SK-N-MC (cell line): ENCODE measurements around the gene ZDHHC24.
A peak's percentile ranks its signal among the peaks of the same experiment; 100 is the strongest.

Experiments
- DNase-seq: peaks from one replicate; pipeline ENCODE4 v3.0.0-alpha.2; 2011; ENCODE audit warnings: low read depth, low spot score
- H3K27ac ChIP-seq: fragments of 200-600 bp; sonication (generic); 2 replicates; pipeline ENCODE4 v1.5.1; 2016; ENCODE audit warnings: mixed run types
- H3K36me3 ChIP-seq: fragments of 200-600 bp; sonication (generic); 2 replicates; pipeline ENCODE4 v1.6.1; 2017; ENCODE audit warnings: antibody characterized with exemption, low read length, mixed read lengths; ENCODE audit not compliant: insufficient read depth
- H3K4me3 ChIP-seq: fragments of 200-600 bp; sonication (generic); 2 replicates; pipeline ENCODE4 v1.5.1; 2016
- H3K9ac ChIP-seq: fragments of 200-600 bp; sonication (generic); 2 replicates; pipeline ENCODE4 v1.8.0; 2017; ENCODE audit warnings: mixed run types, mixed read lengths; ENCODE audit not compliant: insufficient read length
- H3K9me3 ChIP-seq: fragments of 200-600 bp; sonication (generic); 2 replicates; pipeline ENCODE4 v1.6.1; 2017; ENCODE audit warnings: low read depth, mild to moderate bottlenecking, antibody characterized with exemption, low read length, moderate library complexity, mixed read lengths
- EZH2 ChIP-seq: fragments of 200-600 bp; sonication (generic); IDR thresholded peaks from one replicate; pipeline ENCODE4 v1.6.1; 2017; ENCODE audit warnings: antibody characterized with exemption
- FOXP2 ChIP-seq: optimal IDR thresholded peaks from 2 replicates; pipeline ENCODE3; 2011; ENCODE audit warnings: mild to moderate bottlenecking, moderate library complexity; ENCODE audit not compliant: insufficient read depth; ENCODE audit errors: extremely low read length, control extremely low read depth
- POLR2AphosphoS5 ChIP-seq: IDR thresholded peaks from 2 replicates; pipeline ENCODE4 v1.6.1; 2012; ENCODE audit warnings: mild to moderate bottlenecking, low read depth, low read length, borderline replicate concordance

ZDHHC24 gene

DNA sequence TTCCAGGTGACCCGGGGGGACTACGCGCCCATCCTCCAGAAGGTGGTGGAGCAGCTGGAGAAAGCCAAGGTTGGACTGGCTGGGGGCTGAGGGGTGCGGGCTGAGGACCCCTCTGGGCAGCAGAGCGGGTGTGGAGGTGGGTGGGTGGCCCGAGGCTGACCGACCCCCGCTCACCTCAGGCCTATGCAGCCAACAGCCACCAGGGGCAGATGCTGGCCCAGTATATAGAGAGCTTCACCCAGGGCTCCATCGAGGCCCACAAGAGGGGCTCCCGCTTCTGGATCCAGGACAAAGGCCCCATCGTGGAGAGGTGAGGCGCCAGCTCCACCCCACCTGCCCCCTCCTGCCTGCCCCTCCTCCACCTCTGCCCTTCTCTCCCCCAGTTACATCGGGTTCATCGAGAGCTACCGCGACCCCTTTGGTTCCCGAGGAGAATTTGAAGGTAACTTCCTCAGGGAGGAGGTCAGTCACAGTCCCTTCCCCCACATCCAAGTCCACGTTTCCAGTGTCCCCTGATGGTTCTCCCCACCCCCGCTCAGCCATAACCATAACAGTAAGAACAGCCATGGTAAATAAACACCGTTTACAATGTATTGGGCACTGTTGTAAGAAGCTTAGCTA lies 54.4 kb downstream of the ZDHHC24 start:
- peaks cover 9% of the 10 kb centered on the region; the same call in 1 of the 2 replicates for H3K36me3 ChIP-seq
- H3K9ac ChIP-seq: no peak overlapping the region

DNA sequence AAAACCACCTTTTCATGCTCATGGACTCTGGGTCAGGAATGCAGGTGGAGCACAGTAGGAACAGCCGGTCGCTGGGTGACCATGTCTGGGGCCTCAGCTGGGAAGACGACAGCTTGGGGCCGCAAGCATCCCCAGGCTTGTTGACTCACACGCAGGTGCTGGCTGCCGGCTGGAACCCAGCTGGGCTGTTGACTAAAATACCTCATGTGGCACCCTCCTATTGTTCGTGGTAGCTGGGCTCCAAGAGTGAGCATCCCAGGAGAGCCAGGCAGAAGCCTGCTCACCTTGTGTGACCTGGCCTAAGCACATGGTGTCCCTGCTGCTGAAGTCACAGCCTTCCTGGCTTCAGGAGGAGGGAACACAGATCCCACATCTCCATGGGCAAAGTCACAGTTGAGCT lies 56.2 kb downstream of the ZDHHC24 start:
- no peak for DNase-seq
- Histone ChIP-seq H3K9me3 (no peaks in the 10 kb centered on the region), H3K27ac (no peak overlapping the region), H3K4me3 (no peak overlapping the region), H3K36me3 (peaks cover 9% of the 10 kb centered on the region; the same call in 1 of the 2 replicates), H3K9ac (no peak overlapping the region)
- no peak for TF ChIP-seq FOXP2
- no peak for TF ChIP-seq POLR2AphosphoS5
- no peak for TF ChIP-seq EZH2

More for the DNA sequence above, 54.4 kb downstream of the ZDHHC24 start:
- H3K9me3 ChIP-seq: no peaks in the 10 kb centered on the region
- no peak overlapping the region for H3K4me3 ChIP-seq
- no peak for DNase-seq
- no peak overlapping the region for H3K27ac ChIP-seq
- TF ChIP-seq POLR2AphosphoS5 (no peak), EZH2 (no peak), FOXP2 (no peak)

DNA sequence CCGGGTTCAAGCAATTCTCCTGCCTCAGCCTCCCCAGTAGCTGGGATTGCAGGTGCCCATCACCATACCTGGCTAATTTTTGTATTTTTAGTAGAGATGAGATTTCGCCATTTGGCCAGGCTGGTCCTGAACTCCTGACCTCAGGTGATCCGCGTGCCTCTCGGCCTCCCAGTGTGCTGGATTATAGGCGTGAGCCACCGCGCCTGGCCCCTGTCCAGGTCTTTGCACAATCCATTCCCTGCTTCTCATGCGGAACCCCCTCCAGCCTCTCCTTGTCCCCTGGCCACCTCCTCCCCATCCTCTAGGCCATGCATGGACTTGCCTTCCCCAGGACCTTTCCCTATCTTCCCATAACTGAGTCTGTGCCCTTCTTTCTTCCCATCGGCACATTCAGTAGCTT lies 56.9 kb downstream of the ZDHHC24 start:
- H3K27ac ChIP-seq: no peak overlapping the region
- peaks cover 9% of the 10 kb centered on the region; the same call in 1 of the 2 replicates for H3K36me3 ChIP-seq
- H3K9me3 ChIP-seq: no peaks in the 10 kb centered on the region
- no peak for TF ChIP-seq POLR2AphosphoS5
- no peak for TF ChIP-seq EZH2
- no peak for TF ChIP-seq FOXP2
- H3K4me3 ChIP-seq: no peak overlapping the region
- H3K9ac ChIP-seq: no peak overlapping the region
- no peak for DNase-seq

DNA sequence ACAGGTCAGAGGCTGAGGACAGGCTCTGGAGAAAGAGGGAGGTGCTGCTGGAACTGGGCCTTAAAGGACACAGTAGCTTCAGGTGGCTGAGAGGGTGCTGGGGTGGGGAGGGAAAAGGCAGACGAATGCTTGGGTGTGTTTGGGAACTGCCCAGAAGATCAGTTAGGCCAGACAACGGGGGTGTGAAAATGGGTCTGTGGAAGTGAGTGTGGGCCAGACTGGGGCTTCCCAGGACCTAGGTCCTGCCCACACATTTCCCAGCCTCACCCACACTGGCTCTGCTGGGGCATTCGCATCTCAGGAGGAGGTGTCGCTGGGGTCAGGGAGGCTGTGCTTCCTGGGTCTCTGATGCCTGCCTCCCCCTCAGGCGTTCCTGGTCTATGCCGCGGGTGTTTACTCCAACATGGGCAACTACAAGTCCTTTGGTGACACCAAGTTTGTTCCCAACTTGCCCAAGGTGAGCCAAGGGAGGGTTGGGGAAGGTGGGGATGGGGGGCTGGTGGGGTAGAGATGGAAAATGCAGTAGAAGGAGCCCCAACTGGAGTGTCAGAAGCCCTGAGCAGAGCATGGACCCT lies 61.0 kb downstream of the ZDHHC24 start:
- H3K4me3 ChIP-seq: no peak overlapping the region
- H3K9ac ChIP-seq: no peak overlapping the region
- H3K36me3 ChIP-seq: no peaks in the 10 kb centered on the region; the same call in 1 of the 2 replicates
- TF ChIP-seq POLR2AphosphoS5 (no peak), EZH2 (no peak), FOXP2 (no peak)
- no peaks in the 10 kb centered on the region for H3K9me3 ChIP-seq
- H3K27ac ChIP-seq: no peak overlapping the region
- DNase-seq: no peak

DNA sequence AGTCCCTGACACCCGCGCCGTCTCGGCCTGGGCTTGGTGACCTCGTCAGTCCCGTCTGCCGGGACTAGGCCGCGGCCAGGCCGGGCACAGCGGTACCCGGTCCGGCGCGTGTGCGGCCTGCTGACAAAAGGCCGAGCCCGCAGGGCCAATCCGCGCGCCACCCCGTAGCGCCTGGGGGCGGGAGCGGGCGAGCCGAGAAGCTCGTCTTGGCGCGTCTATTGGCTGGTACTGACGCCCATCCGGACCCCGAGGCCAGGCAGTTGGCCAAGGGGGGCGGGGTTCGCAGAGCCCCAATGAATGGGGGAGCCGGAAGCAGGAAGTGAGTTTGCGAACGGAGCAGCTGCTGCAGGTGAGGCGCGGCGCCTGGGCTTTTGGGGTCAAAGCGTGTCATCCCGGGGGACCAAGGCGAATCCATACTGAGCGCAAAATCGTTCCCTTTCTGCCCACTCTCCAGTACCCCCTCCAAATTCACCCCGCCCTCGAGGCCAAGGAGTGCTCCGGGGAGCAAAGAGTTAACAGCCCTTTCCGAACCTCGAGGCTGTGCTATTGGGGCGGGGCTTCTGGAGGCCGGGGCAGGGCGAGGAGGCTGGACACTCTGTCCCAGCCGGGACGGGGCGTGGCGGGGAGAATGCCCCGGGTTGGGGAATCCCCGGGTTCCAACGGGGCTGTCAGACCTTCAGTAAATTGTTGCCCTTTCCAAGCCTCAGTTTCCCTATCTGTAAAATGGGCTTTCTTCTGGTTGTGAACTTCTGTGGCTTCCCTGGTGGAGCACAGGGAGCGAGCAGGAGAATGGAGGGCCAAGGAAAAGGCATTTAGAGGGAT lies 65.5 kb downstream of the ZDHHC24 start, which contains the start of gene DPP3:
DPP3 (plus strand) TSS at position 318 of the 822 bp plus-strand sequence. CDS start 1,767 bp downstream, outside the sequence.
- TF ChIP-seq POLR2AphosphoS5 (peak; percentile 78; the same call in 1 of the 2 replicates), FOXP2 (no peak), EZH2 (no peak)
- Histone ChIP-seq H3K36me3 (no peaks in the 10 kb centered on the region), H3K9me3 (no peaks in the 10 kb centered on the region), H3K27ac (peak within 1 kb of the TSS; percentile 77; the same call in 1 of the 2 replicates), H3K9ac (peak within 1 kb of the TSS; percentile 94), H3K4me3 (peak within 1 kb of the TSS; percentile 90)
- peak; percentile 50 for DNase-seq

DNA sequence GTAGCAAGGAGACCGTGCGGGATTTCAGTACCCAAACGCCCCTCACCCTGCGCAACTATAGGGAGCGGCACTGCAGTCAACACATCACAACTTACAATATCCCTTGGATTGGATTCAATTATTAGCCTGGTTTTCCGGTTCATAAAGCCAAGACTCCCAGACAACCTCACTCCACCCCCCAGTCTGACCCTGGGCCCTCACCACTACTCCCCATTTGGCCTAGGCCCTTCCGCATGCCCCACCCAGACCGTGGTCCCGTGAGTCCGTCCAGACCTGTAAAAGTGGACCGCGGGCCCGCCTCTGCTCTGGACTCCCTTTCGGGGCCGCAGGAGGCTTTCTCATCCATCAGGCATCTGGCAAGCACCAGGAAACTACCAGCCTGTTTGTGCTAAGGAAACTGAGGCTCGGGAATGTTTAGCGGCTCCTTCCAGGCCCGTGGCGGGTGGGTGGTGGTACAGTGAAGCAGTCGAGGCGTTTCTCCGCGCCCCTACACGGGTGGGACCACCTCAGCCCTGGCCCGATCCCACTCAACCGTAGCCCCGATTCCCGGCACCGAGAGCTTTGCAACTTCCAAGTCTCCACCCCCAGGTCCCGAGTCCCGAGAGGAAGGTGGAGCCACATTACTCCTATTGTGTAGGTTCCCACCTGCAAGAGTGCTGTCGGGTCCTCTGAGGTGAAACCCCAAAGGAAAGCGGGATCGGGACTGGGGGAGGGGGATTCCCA lies 66.3 kb downstream of the ZDHHC24 start:
- TF ChIP-seq FOXP2 (no peak), POLR2AphosphoS5 (no peak), EZH2 (no peak)
- Histone ChIP-seq H3K9me3 (no peaks in the 10 kb centered on the region), H3K4me3 (peak overlapping the region; percentile 90), H3K9ac (peak overlapping the region; percentile 94), H3K27ac (peak overlapping the region; percentile 77; the same call in 1 of the 2 replicates), H3K36me3 (no peaks in the 10 kb centered on the region)
- no peak for DNase-seq

DNA sequence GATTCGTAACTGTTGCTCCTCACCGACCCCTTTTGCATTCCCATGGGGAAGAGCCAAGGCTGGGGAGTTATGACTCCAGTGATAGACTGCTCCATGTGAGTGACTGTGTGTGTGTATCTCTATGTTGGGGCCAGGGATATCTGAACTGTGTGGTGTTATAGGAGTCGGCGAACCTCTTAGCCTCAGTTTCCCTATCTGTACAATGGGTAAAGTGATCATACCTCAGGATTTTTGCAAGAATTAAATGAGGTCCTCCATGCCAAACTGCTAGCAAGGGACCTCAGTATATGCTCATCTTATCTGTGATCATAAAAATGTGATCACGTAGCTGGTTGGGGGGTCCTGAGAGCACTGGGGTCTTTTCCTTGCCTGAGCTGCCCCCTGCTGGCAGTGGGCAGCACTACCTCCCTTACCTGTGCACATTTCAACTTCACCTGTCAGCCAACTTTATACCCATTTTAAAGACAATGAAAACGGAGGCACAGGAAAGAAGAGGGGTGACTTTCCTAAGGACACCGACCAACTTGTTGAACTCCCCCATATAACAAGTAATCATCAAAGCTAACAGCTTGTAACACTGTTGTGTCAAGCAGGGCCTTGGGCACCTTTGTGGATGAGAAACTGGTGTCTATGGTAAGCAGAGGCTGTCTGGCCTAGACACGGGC lies 67.0 kb downstream of the ZDHHC24 start:
- Histone ChIP-seq H3K9me3 (no peaks in the 10 kb centered on the region), H3K27ac (no peak overlapping the region), H3K9ac (peak overlapping the region; percentile 94), H3K4me3 (peak overlapping the region; percentile 90), H3K36me3 (no peaks in the 10 kb centered on the region)
- no peak for TF ChIP-seq FOXP2
- no peak for TF ChIP-seq POLR2AphosphoS5
- no peak for TF ChIP-seq EZH2
- DNase-seq: no peak
